Esophagus muscularis mucosa (tissue), 4 donors: ENCODE measurements around the gene CENPX. TPM values are rescaled to one million over a fixed set of nuclear protein-coding genes. Genes with fewer than 3 reads are reported as not detected.

Experiments used
- DNase-seq: peaks from one replicate; pipeline ENCODE4 v3.0.0-alpha.2; 2017; ENCODE audit errors: extremely low spot score
- H3K27ac ChIP-seq, 4 donors: fragments of 200-600 bp; sonication (generic); replicated peaks in 1 of 4; 1 replicate in 3 of 4; 2 replicates in 1 of 4; pipeline ENCODE4 v1.5.1; 2016 to 2019; ENCODE audit warnings: mild to moderate bottlenecking in 1 of 4
- H3K27me3 ChIP-seq, 4 donors: fragments of 200-600 bp; sonication (generic); one replicate each; pipeline versions ENCODE4 v1.5.1 to v1.6.0; 2016 to 2019
- H3K36me3 ChIP-seq, 4 donors: fragments of 200-600 bp; sonication (generic); one replicate each; pipeline ENCODE4 v1.5.1; 2016 to 2019
- H3K4me1 ChIP-seq, 4 donors: fragments of 200-600 bp; sonication (generic); one replicate each; pipeline ENCODE4 v1.5.1; 2016 to 2019
- H3K4me3 ChIP-seq, 4 donors: fragments of 200-600 bp; sonication (generic); 1 replicate in 2 of 4; 2 replicates in 2 of 4; pipeline ENCODE4 v1.5.1; 2016 to 2019; ENCODE audit warnings: mild to moderate bottlenecking in 4 of 4, moderate library complexity in 1 of 4
- H3K9me3 ChIP-seq, 4 donors: fragments of 200-600 bp; sonication (generic); 1 replicate in 3 of 4; 2 replicates in 1 of 4; pipeline ENCODE4 v1.5.1; 2016 to 2019
- EP300 ChIP-seq: sonication (generic); formaldehyde crosslinking; IDR thresholded peaks from one replicate; pipeline ENCODE4 v1.6.1; 2017; ENCODE audit warnings: antibody characterized with exemption
- POLR2A ChIP-seq: fragments of 450-650 bp; IDR thresholded peaks from one replicate; pipeline ENCODE4 v1.6.1; 2017; ENCODE audit warnings: antibody characterized with exemption, moderate library complexity, mild to moderate bottlenecking, low read depth
- POLR2AphosphoS5 ChIP-seq, 2 donors: sonication (generic); formaldehyde crosslinking; IDR thresholded peaks; one replicate each; pipeline ENCODE4 v1.6.1; 2017; ENCODE audit warnings: antibody characterized with exemption in 2 of 2
- WGBS: methylation state at CpG from one replicate; pipeline ENCODE4 v1.1.5; 2018; 5-methylcytosine and 5-hydroxymethylcytosine counted together
- intact Hi-C: fragments of 100-400 bp; cut with DNase I; formaldehyde crosslinking; loops from one replicate; pipeline ENCODE4 v1.15.1; 2023
- total RNA-seq, 4 donors: library from RNA; depleted of rRNA; stranded (reverse); fragments of >200 nt; gene quantifications; one replicate each; pipeline versions ENCODE4 v1.1.0 to v1.2.1, GENCODE V29; 2016
- TF ChIP-seq, protein P1 (sequence below), 3 experiments: fragments of 200-600 bp in 2 of 3; fragments of 450-650 bp in 1 of 3; sonication (generic) in 2 of 3; IDR thresholded peaks; one replicate each; pipeline ENCODE4 v1.5.1; 2017 to 2019; ENCODE audit warnings: antibody characterized with exemption in 3 of 3, mild to moderate bottlenecking in 2 of 3, moderate library complexity in 1 of 3

The CENPX gene
- total RNA-seq, 4 donors from 2014 or later = 62.5 to 109 (median 95.5) TPM

DNA sequence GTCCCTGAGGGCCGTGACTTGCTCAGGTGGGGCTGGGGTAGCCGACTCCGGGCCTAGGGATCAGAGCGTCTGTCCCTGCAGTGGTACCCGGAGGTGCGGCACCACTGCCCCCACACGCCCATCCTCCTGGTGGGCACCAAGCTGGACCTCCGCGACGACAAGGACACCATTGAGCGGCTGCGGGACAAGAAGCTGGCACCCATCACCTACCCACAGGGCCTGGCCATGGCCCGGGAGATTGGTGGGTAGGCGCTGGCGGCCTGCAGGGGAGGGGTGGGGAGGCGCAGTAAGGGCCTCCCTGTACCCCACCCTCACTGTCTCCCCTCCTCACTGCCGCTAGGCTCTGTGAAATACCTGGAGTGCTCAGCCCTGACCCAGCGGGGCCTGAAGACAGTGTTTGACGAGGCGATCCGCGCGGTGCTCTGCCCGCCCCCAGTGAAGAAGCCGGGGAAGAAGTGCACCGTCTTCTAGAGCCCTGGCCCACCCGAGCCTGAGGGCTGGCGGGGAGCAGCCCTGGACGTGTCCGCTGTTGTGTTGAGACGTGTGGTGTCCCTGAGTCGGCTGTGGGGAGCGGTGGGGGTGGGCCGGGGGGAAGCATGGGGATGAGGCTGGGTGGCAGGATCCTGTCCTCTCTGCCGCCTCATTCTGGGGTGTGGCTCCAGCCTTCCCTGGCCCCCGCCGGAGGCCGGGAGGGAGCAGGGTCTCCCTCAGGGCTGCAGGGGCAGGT lies 10.8 kb upstream of the CENPX start:
- DNase-seq = no peak
- Histone ChIP-seq H3K27ac (no peak overlapping the region), H3K4me1 (peaks cover 34 to 51% (median 46%) of the 10 kb centered on the region in 4 donors), H3K9me3 (no peaks in the 10 kb centered on the region), H3K4me3 (no peak overlapping the region), H3K36me3 (peaks cover 0 to 16% (median 4%) of the 10 kb centered on the region in 4 donors), H3K27me3 (peaks cover 0 to 18% (median 6%) of the 10 kb centered on the region in 4 donors)
- no peak for TF ChIP-seq POLR2A
- TF ChIP-seq, protein P1, sequence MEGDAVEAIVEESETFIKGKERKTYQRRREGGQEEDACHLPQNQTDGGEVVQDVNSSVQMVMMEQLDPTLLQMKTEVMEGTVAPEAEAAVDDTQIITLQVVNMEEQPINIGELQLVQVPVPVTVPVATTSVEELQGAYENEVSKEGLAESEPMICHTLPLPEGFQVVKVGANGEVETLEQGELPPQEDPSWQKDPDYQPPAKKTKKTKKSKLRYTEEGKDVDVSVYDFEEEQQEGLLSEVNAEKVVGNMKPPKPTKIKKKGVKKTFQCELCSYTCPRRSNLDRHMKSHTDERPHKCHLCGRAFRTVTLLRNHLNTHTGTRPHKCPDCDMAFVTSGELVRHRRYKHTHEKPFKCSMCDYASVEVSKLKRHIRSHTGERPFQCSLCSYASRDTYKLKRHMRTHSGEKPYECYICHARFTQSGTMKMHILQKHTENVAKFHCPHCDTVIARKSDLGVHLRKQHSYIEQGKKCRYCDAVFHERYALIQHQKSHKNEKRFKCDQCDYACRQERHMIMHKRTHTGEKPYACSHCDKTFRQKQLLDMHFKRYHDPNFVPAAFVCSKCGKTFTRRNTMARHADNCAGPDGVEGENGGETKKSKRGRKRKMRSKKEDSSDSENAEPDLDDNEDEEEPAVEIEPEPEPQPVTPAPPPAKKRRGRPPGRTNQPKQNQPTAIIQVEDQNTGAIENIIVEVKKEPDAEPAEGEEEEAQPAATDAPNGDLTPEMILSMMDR (IDR thresholded peaks at IDR 0.05) = no peak
- TF ChIP-seq EP300 = no peak
- no peak for TF ChIP-seq POLR2AphosphoS5 (IDR thresholded peaks at IDR 0.05)
- 93% methylated on average over 30 of the region's 38 CpGs for WGBS
- intact Hi-C loops = loop anchor here (5.0 kb wide), 1 partner anchor 64 kb away; the partner anchor contains the start of gene FASN

DNA sequence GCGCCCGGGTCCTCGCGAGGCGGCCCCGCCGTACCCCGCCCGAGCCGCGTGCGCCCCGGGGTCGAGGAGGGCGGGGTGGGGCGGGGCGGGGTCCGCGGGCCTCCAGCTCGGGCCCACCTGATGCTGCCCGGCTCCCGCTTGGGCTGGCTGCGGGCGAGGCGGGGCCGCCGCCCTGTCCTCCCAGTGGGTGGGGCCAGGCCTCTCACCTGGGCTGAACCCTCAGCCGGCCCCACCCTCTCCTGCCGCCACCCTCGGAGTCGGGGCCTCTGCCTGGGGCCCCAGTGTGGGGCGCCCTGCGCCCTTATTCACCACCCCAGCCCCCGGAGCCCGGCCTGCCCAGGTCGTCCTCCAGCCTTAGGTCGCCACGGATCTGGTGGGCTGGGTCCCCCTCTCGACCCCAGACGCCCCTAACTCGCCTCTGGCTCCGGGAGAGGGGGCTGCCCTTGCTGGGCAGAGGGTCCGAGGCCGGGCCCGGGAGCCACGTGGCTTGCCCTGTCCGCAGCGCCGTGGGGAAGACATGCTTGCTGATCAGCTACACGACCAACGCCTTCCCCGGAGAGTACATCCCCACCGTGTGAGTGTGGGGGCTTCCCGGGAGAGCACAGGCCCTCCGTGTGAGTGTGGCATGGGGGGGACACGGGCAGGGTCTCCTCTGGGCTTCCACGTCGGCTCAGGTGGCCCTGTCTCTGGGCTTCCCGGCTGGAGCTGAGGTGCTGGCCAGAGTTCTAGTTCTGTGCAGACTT lies 9.4 kb upstream of the CENPX start:
- Histone ChIP-seq H3K4me3 (peak overlapping the region; percentile 35 to 60 (median 55)), H3K4me1 (peaks cover 31 to 45% (median 39%) of the 10 kb centered on the region in 4 donors), H3K27ac (no peak overlapping the region), H3K9me3 (no peaks in the 10 kb centered on the region), H3K27me3 (peaks cover 0 to 18% (median 6%) of the 10 kb centered on the region in 4 donors), H3K36me3 (peaks cover 0 to 31% (median 14%) of the 10 kb centered on the region in 4 donors)
- no peak for TF ChIP-seq EP300
- TF ChIP-seq, protein P1 (IDR thresholded peaks at IDR 0.05) = no peak
- no peak for TF ChIP-seq POLR2A
- TF ChIP-seq POLR2AphosphoS5 (IDR thresholded peaks at IDR 0.05) = no peak
- intact Hi-C loops = loop anchor here (2.0 to 5.0 kb wide), 2 partner anchors 65 to 123 kb away; partner anchors contain the start of gene FASN
- WGBS = no CpG with 5 or more reads among the region's 59 CpGs
- DNase-seq = no peak

DNA sequence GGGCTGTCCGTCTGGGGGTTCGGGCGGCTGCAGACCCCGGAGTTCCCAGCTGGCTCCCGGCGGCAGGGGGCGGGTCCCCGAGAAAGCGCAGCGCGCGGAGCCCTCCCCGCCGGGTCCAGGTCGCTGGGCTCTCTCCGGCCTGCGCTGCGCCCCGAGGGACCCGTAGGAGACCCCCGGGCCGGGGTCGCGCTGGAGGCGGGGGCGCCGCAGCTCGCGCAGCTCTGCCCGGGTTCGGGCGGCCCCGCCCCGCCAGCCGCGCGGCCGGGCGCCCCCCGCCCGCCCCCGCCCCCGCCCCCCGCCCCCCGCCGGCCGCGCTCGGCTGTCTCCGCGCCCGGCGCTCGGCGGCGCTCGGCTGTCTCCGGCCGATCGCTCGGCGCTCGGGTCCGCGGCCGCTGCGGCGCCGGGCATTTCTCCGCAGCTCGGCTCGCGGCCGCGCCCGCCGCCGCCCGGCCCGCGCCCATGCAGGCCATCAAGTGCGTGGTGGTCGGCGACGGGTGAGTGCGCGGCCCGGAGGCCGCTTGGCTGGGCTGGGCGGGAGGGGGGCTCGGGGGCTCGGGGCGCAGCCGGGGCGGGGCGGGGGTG lies 8.7 kb upstream of the CENPX start, which contains the start of gene RAC3:
Gene RAC3, plus strand, starts transcription at position 376 of the 582 bp plus-strand sequence. Its CDS starts 84 bp downstream, at position 460.
- 0% methylated on average over 9 of the region's 96 CpGs for WGBS
- H3K9me3 ChIP-seq = no peaks in the 10 kb centered on the region
- H3K27me3 ChIP-seq = peaks cover 0 to 18% (median 6%) of the 10 kb centered on the region in 4 donors
- H3K27ac ChIP-seq = peak within 1 kb of the TSS; percentile 12 to 66 (median 40)
- H3K4me1 ChIP-seq = peaks cover 26 to 38% (median 33%) of the 10 kb centered on the region in 4 donors
- TF ChIP-seq, protein P1 (IDR thresholded peaks at IDR 0.05) = no peak
- TF ChIP-seq POLR2A (no peak), POLR2AphosphoS5 (IDR thresholded peaks at IDR 0.05) (no peak), EP300 (no peak)
- no peak for DNase-seq
- H3K36me3 ChIP-seq = peaks cover 0 to 35% (median 18%) of the 10 kb centered on the region in 4 donors
- peak within 1 kb of the TSS; percentile 53 to 60 (median 58) for H3K4me3 ChIP-seq
- intact Hi-C loops = loop anchor here (2.0 to 5.0 kb wide), 2 partner anchors 66 to 123 kb away; partner anchors contain the start of gene FASN

DNA sequence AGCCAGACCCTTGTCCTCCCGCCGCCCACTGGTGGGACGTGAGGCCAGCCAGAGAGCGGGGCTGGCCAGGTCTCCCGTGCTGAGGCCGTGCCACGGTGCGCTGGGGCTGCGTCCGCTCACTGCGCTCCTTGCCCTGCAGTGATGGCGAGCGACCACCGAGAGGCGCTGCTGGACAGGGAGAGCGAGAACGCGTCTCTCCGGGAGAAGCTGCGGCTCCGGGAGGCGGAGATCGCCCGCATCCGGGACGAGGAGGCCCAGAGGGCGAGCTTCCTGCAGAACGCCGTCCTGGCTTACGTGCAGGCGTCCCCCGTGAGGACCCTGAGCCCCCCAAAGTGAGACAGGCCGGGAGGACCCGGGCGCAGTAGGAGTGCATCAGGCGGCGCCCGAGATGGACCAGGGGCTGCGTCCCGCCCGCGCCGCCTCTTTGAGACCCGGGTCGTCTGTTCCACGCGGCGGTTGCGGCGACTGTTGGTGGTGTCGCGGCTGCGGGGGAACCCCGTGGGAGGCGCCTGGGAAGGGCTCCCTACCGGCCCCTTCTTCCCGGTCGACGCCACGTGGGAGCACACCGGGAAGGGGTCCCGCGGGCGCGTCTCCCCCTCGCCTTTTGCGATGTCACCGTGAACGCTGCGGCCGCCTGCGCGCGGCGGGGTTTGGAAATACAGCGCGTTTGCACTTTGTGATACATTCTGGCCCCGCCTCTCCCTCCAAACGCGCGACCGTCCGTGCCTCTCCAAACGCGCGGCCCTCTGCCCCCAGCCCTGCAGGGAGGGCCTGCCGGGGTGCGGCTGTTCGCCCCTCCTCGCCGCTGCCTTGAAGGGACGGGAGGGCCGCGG lies 8.0 kb upstream of the CENPX start:
- TF ChIP-seq POLR2AphosphoS5 (IDR thresholded peaks at IDR 0.05) (peak in 1 of 2 donors; percentile 59), EP300 (no peak)
- TF ChIP-seq, protein P1 (IDR thresholded peaks at IDR 0.05) = peak; percentile 91 to 97 (median 93)
- peak; percentile 96 for DNase-seq
- Histone ChIP-seq H3K36me3 (peaks cover 0 to 32% (median 18%) of the 10 kb centered on the region in 4 donors), H3K4me1 (peaks cover 19 to 31% (median 26%) of the 10 kb centered on the region in 4 donors), H3K4me3 (peak overlapping the region; percentile 53 to 60 (median 58)), H3K27ac (peak overlapping the region; percentile 12 to 66 (median 40)), H3K9me3 (no peaks in the 10 kb centered on the region), H3K27me3 (peaks cover 0 to 18% (median 6%) of the 10 kb centered on the region in 4 donors)
- WGBS = 0% methylated on average over 23 of the region's 94 CpGs
- intact Hi-C loops = loop anchor here (2.0 to 5.0 kb wide), 2 partner anchors 67 to 124 kb away; partner anchors contain the start of gene FASN
